ENCODE measurements around the gene SAMD11. TPM values are rescaled to one million over a fixed set of nuclear protein-coding genes. Genes with fewer than 3 reads are reported as not detected.
"Not testable (repeated sequence)": the region's sequence is repeated elsewhere in the genome, so short reads cannot be mapped to it uniquely, and the experiment has no call there.

Gene SAMD11
- total and polyA plus RNA-seq, 4 donors = 0.51 to 4.1 (median 1.3) TPM

DNA sequence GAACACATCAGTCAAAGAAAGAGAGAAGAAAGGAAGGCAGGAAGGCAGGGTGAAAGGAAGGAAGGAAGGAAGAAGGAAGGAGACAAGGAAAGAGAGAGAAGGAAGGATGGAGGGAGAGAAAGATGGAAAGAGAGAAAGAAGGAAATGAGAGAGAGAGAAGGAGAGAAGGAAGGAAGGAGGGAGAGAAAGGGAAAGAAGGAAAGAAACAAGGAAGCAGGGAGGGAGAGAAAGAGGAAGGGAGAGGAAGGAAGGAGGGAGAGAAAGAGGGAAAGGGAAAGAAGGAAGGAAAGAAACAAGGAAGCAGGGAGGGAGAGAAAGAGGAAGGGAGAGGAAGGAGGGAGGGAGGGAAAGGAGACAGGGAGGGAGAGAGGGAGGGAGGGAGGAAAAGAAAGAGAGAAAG is 35.4 kb upstream of the SAMD11 start:
- no peaks in the 10 kb centered on the region for H3K36me3 ChIP-seq (ENCODE audit: control insufficient read depth in 4 of 4, insufficient read depth in 3 of 4, low read depth in 1 of 4, low read length in 3 of 4)
- TF ChIP-seq NR2F2 (IDR thresholded peaks at IDR 0.05) (no peak), EGR1 (IDR thresholded peaks at IDR 0.05; ENCODE audit: low read depth in 2 of 2) (no peak), RXRA (IDR thresholded peaks at IDR 0.05) (no peak), GABPA (IDR thresholded peaks at IDR 0.05 in 1 of 2, conservative IDR thresholded peaks at IDR 0.05 in 1 of 2) (no peak), HNF4A (conservative IDR thresholded peaks at IDR 0.05) (no peak), JUND (IDR thresholded peaks at IDR 0.05) (no peak), HNF4G (IDR thresholded peaks at IDR 0.05) (no peak), FOXA1 (IDR thresholded peaks at IDR 0.05) (no peak), YY1 (IDR thresholded peaks at IDR 0.05) (no peak), SP1 (IDR thresholded peaks at IDR 0.05) (no peak), RAD21 (IDR thresholded peaks at IDR 0.05) (no peak), FOXA2 (IDR thresholded peaks at IDR 0.05) (no peak), TAF1 (conservative IDR thresholded peaks at IDR 0.05) (no peak)
- TF ChIP-seq, protein P1, sequence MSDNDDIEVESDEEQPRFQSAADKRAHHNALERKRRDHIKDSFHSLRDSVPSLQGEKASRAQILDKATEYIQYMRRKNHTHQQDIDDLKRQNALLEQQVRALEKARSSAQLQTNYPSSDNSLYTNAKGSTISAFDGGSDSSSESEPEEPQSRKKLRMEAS (IDR thresholded peaks at IDR 0.05) = no peak
- TF ChIP-seq, protein P2, sequence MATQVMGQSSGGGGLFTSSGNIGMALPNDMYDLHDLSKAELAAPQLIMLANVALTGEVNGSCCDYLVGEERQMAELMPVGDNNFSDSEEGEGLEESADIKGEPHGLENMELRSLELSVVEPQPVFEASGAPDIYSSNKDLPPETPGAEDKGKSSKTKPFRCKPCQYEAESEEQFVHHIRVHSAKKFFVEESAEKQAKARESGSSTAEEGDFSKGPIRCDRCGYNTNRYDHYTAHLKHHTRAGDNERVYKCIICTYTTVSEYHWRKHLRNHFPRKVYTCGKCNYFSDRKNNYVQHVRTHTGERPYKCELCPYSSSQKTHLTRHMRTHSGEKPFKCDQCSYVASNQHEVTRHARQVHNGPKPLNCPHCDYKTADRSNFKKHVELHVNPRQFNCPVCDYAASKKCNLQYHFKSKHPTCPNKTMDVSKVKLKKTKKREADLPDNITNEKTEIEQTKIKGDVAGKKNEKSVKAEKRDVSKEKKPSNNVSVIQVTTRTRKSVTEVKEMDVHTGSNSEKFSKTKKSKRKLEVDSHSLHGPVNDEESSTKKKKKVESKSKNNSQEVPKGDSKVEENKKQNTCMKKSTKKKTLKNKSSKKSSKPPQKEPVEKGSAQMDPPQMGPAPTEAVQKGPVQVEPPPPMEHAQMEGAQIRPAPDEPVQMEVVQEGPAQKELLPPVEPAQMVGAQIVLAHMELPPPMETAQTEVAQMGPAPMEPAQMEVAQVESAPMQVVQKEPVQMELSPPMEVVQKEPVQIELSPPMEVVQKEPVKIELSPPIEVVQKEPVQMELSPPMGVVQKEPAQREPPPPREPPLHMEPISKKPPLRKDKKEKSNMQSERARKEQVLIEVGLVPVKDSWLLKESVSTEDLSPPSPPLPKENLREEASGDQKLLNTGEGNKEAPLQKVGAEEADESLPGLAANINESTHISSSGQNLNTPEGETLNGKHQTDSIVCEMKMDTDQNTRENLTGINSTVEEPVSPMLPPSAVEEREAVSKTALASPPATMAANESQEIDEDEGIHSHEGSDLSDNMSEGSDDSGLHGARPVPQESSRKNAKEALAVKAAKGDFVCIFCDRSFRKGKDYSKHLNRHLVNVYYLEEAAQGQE (IDR thresholded peaks at IDR 0.05) = no peak
- TF ChIP-seq, protein P3, sequence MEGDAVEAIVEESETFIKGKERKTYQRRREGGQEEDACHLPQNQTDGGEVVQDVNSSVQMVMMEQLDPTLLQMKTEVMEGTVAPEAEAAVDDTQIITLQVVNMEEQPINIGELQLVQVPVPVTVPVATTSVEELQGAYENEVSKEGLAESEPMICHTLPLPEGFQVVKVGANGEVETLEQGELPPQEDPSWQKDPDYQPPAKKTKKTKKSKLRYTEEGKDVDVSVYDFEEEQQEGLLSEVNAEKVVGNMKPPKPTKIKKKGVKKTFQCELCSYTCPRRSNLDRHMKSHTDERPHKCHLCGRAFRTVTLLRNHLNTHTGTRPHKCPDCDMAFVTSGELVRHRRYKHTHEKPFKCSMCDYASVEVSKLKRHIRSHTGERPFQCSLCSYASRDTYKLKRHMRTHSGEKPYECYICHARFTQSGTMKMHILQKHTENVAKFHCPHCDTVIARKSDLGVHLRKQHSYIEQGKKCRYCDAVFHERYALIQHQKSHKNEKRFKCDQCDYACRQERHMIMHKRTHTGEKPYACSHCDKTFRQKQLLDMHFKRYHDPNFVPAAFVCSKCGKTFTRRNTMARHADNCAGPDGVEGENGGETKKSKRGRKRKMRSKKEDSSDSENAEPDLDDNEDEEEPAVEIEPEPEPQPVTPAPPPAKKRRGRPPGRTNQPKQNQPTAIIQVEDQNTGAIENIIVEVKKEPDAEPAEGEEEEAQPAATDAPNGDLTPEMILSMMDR (IDR thresholded peaks at IDR 0.05; ENCODE audit: low read depth, low read length, missing input control) = no peak
- H3K4me3 ChIP-seq (ENCODE audit: low read depth in 1 of 3, low read length in 3 of 3) = no peak overlapping the region
- H3K9ac ChIP-seq (ENCODE audit: low read depth in 1 of 2, low read length in 2 of 2) = no peak overlapping the region
- H3K27ac ChIP-seq (ENCODE audit: low read depth in 1 of 2, low read length in 2 of 2) = no peak overlapping the region
- no peaks in the 10 kb centered on the region for H3K9me3 ChIP-seq (ENCODE audit: control insufficient read depth in 4 of 4, low read length in 3 of 4)
- no peaks in the 10 kb centered on the region for H3K4me1 ChIP-seq (ENCODE audit: control insufficient read depth in 4 of 4, insufficient read depth in 4 of 4, low read length in 3 of 4)
- no peak for DNase-seq (ENCODE audit: low spot score)
- no peaks in the 10 kb centered on the region for H3K27me3 ChIP-seq (ENCODE audit: control insufficient read depth in 4 of 4, insufficient read depth in 4 of 4, low read length in 3 of 4)

DNA sequence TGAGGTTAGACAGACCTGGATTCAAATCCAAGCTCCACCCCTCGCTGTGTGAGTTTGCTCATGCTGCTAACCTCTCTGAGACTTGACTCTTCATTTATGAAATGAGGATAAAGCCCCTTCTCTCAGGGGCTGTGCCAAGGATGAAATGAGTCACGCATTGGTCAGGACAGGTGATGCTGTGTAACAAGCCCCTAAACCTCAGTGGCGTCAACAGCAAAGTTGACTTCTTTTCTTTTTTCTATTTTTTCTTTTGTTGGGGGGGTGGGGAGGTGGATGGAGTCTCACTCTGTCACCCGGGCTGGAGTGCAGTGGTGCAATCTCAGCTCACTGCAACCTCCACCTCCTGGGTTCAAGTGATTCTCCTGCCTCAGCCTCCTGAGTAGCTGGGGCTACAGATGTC is 33.9 kb upstream of the SAMD11 start:
- not testable (repeated sequence) for H3K27me3 ChIP-seq (ENCODE audit: control insufficient read depth in 4 of 4, insufficient read depth in 4 of 4, low read length in 3 of 4); H3K9ac ChIP-seq (ENCODE audit: low read depth in 1 of 2, low read length in 2 of 2); DNase-seq (ENCODE audit: low spot score); H3K9me3 ChIP-seq (ENCODE audit: control insufficient read depth in 4 of 4, low read length in 3 of 4); H3K27ac ChIP-seq (ENCODE audit: low read depth in 1 of 2, low read length in 2 of 2); H3K4me1 ChIP-seq (ENCODE audit: control insufficient read depth in 4 of 4, insufficient read depth in 4 of 4, low read length in 3 of 4); H3K4me3 ChIP-seq (ENCODE audit: low read depth in 1 of 3, low read length in 3 of 3); H3K36me3 ChIP-seq (ENCODE audit: control insufficient read depth in 4 of 4, insufficient read depth in 3 of 4, low read depth in 1 of 4, low read length in 3 of 4)
- 79% methylated on average over 4 of the region's 4 CpGs for WGBS

DNA sequence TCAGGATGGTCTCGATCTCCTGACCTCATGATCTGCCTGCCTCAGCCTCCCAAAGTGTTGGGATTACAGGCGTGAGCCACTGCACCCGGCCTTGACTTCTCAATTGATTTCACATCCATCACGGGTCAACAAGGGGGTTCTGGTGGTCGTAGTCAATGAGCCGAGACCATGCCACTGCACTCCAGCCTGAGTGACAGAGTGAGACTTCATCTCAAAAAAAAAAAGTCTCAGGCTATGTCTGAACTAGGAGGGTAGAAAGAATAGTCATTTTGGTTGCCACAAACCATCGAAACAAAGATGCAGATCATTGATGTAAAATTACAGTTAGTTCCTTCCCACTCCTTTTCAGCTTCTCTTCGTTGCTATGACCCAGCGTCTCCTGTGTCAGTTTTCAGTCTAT is 33.5 kb upstream of the SAMD11 start:
- H3K9me3 ChIP-seq (ENCODE audit: control insufficient read depth in 4 of 4, low read length in 3 of 4); H3K36me3 ChIP-seq (ENCODE audit: control insufficient read depth in 4 of 4, insufficient read depth in 3 of 4, low read depth in 1 of 4, low read length in 3 of 4); DNase-seq (ENCODE audit: low spot score); H3K27me3 ChIP-seq (ENCODE audit: control insufficient read depth in 4 of 4, insufficient read depth in 4 of 4, low read length in 3 of 4); H3K27ac ChIP-seq (ENCODE audit: low read depth in 1 of 2, low read length in 2 of 2); H3K4me3 ChIP-seq (ENCODE audit: low read depth in 1 of 3, low read length in 3 of 3); H3K4me1 ChIP-seq (ENCODE audit: control insufficient read depth in 4 of 4, insufficient read depth in 4 of 4, low read length in 3 of 4); H3K9ac ChIP-seq (ENCODE audit: low read depth in 1 of 2, low read length in 2 of 2): not testable (repeated sequence)
- 74% methylated on average over 9 of the region's 9 CpGs for WGBS
